CMK (cell line): ENCODE measurements around the gene FAM107B.
"Not testable (repeated sequence)": the region's sequence is repeated elsewhere in the genome, so short reads cannot be mapped to it uniquely, and the experiment has no call there.

ENCODE experiments used
- DNase-seq: peaks from one replicate; pipeline ENCODE4 v3.0.0-alpha.2; 2010; ENCODE audit warnings: low read depth

The FAM107B gene

GRCh38 chr10:14692344-14693076 lies 82.2 kb downstream of the FAM107B start:
- no peak for DNase-seq

- no peak for DNase-seq
These were observed 83.3 kb downstream of the FAM107B start for GRCh38 chr10:14691359-14691758.

- DNase-seq, result no peak
These were observed 86.1 kb downstream of the FAM107B start for GRCh38 chr10:14688606-14689005.

GRCh38 chr10:14688189-14688588 lies 86.5 kb downstream of the FAM107B start:
- not testable (repeated sequence) for DNase-seq

- DNase-seq, result no peak
These were observed 87.4 kb downstream of the FAM107B start for GRCh38 chr10:14687340-14687739.

GRCh38 chr10:14686356-14686755 lies 88.3 kb downstream of the FAM107B start:
- no peak for DNase-seq

GRCh38 chr10:14684354-14684753 lies 90.3 kb downstream of the FAM107B start:
- DNase-seq, result no peak

GRCh38 chr10:14683256-14683655 lies 91.4 kb downstream of the FAM107B start:
- no peak for DNase-seq

GRCh38 chr10:14681802-14682201 lies 92.9 kb downstream of the FAM107B start:
- DNase-seq, result no peak

GRCh38 chr10:14681305-14681704 lies 93.4 kb downstream of the FAM107B start:
- no peak for DNase-seq

- no peak for DNase-seq
These were observed 96.1 kb downstream of the FAM107B start for GRCh38 chr10:14678637-14679036.

- no peak for DNase-seq
These were observed 98.0 kb downstream of the FAM107B start for GRCh38 chr10:14676732-14677131.

- no peak for DNase-seq
These were observed 100.2 kb downstream of the FAM107B start for GRCh38 chr10:14674376-14675050.

- no peak for DNase-seq
These were observed 101.4 kb downstream of the FAM107B start for GRCh38 chr10:14673189-14673861.

GRCh38 chr10:14671386-14671831 lies 103.3 kb downstream of the FAM107B start:
- DNase-seq, result no peak

- DNase-seq, result no peak
These were observed 104.0 kb downstream of the FAM107B start for GRCh38 chr10:14670551-14671240.

GRCh38 chr10:14669576-14669975 lies 105.1 kb downstream of the FAM107B start:
- DNase-seq, result no peak

GRCh38 chr10:14667781-14668180 lies 106.9 kb downstream of the FAM107B start:
- DNase-seq, result no peak

GRCh38 chr10:14667280-14667679 lies 107.4 kb downstream of the FAM107B start:
- DNase-seq, result no peak

- no peak for DNase-seq
These were observed 108.5 kb downstream of the FAM107B start for GRCh38 chr10:14665865-14666857.

- no peak for DNase-seq
These were observed 109.4 kb downstream of the FAM107B start for GRCh38 chr10:14665304-14665703.
